Hepatocyte (in vitro differentiated cells): ENCODE results near the gene DGKQ.

ENCODE experiments used
- EZH2 ChIP-seq: fragments of 200-600 bp; sonication (generic); IDR thresholded peaks from 2 replicates; pipeline ENCODE4 v1.6.1; 2016; ENCODE audit warnings: antibody characterized with exemption, mild to moderate bottlenecking, borderline replicate concordance
- EZH2phosphoT487 ChIP-seq: fragments of 200-600 bp; sonication (generic); IDR thresholded peaks from one replicate; pipeline ENCODE4 v1.6.1; 2018; ENCODE audit warnings: antibody characterized with exemption, mild to moderate bottlenecking, low read depth, moderate library complexity; ENCODE audit not compliant: unreplicated experiment, severe bottlenecking

DNA sequence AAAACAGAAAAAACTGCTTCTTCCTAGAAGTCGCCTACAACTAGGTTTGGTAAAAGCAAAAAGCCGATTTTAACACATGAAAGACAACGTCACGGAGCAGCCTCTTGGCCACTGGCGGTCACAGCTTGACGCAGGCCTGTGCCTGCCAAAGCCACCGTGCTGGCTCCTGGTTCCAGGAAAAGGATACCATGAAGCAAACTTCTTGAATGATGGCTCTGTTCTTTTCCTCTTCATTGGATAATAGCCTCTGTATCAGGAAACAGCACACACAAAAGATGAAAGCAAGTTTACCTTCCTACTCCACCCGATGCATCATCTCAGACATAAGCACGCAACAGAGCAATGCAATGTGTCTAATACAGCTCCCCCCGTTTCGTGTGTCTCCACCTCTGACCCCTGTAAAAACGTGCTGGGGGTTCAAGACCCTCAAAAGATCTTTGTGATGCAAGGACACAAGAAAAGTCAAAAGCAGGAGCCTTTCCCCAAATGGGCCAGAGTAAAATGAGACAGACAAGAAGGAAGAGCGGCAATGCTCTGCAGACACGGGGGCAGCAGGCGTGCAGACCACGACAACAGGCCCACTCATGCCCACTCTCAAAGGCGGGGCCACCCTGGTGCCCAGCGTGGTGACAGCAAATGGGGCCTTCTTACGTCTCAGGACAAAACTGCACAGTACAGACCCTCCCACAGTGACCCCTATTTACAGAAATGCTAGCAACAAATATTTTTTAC lies 60.7 kb downstream of the DGKQ start:
- TF ChIP-seq EZH2phosphoT487 (no peak), EZH2 (no peak)
